GM11168 (cell line): ENCODE results near the gene WDR90.

ENCODE experiments used
- in situ Hi-C: fragments of 300-500 bp; cut with MboI; formaldehyde crosslinking; loops from one replicate; pipeline ENCODE4 v1.12.0; 2022; ENCODE audit warnings: low sequenced_read_pairs; ENCODE audit not compliant: unreplicated experiment

The WDR90 gene

DNA sequence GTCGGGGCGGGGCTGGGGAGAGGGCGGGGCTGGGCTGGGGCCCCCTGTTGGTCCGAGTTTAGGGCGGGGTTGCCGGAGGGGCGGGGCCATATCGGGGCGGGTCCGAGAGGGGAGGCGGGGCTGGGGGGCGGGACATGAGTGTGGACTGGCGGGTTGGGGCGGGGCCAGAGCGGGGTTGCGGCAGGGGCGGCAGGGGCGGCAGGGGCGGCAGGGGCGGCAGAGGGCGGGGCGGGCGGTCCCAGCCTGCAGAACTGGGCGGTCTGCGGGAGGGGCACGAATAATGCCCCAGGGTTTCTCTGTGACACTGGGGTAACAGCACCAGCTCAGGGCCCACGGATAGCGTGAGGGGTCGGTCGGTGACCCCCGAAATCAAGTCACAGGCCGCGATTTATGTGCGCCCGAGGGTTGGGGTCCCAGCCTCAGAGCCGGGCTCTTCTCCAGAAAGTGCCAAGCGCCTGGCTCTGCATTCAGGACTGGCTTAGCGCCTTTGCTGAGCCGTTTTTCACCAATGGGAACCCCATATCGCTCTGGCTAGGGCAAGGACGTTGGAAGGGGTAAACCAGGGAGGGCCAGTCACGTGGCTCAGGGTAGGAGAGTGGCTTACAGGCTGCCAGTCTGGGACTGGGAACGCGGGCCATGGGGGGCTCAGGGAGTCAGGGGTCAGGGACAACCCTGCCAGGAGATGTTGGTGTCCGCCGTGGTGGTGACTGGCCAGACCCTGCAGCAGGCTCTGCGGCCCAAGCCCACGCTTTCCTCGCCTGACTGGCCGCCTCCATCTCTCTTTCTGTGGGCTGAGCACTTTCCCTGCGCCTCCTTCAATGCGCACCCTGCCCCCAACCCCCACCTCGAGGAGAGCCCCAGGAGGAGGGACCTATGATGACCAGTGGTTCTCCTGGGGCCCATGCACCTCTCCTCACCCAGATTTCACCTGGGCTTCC lies 11.8 kb upstream of the WDR90 start:
- in situ Hi-C loops: no loop called here

DNA sequence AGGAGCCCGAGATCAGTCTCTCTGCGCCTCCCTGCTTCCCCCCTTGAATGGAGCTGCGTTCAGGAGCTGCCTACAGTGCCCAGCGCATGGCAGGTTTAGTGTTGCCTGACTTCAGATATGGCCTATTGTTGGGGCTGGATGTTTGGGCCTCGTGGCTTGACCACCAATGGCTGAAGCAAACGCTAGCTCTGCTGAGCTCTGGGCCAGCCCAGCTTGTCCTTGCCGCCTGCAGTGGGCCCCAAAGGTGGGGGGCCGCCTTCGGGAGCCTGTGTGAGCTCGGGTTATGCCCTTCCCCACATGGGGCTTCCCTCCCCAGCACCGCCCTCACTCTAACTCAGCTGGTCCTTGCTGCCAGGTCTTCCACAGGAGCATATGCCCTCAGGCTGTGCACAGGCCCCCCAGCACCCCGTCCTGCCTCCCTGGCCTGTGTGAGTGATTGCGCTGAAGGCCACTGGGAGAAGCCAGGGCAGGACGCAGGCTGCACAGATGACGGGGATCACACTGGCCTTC lies 11.1 kb upstream of the WDR90 start:
- in situ Hi-C loops: no loop called here

DNA sequence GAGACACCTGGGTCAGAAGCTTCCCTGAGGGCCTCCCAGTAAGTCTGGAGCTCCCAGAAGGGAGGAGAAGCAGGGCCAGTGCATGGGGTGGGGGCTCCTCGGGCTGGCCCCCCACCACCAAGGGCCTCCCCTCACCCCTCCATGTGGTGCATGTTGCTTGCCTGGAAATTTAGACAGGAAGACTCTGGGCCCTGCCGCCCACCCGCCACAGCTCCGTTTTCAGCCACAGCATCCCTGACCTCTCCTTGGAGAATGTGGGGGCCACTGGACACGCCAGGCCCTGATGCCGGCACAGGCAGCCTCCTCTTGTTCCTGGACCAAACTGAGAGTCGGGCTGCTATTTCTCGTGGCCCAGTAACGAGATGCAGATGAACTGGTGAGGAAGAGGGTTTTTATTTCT lies 10.3 kb upstream of the WDR90 start:
- in situ Hi-C loops: no loop called here

DNA sequence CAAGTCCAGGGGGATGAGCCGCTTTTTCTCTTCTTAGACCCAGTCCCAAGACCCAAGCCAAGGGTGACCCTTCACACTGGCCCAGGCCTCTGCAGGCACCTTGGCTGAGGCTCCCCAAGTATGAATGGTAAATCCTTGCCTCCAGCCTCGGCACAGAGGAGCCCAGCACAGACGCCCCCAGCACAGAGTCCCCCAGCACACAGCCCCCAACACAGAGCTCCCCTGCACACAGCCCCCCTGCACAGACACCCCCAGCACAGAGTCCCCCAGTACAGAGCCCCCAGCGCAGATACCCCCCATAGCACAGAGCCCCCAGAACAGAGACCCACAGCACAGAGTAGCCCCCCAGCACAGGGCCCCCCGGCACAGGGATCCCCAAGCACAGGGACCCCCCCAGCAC lies 8.6 kb upstream of the WDR90 start:
- in situ Hi-C loops: no loop called here

DNA sequence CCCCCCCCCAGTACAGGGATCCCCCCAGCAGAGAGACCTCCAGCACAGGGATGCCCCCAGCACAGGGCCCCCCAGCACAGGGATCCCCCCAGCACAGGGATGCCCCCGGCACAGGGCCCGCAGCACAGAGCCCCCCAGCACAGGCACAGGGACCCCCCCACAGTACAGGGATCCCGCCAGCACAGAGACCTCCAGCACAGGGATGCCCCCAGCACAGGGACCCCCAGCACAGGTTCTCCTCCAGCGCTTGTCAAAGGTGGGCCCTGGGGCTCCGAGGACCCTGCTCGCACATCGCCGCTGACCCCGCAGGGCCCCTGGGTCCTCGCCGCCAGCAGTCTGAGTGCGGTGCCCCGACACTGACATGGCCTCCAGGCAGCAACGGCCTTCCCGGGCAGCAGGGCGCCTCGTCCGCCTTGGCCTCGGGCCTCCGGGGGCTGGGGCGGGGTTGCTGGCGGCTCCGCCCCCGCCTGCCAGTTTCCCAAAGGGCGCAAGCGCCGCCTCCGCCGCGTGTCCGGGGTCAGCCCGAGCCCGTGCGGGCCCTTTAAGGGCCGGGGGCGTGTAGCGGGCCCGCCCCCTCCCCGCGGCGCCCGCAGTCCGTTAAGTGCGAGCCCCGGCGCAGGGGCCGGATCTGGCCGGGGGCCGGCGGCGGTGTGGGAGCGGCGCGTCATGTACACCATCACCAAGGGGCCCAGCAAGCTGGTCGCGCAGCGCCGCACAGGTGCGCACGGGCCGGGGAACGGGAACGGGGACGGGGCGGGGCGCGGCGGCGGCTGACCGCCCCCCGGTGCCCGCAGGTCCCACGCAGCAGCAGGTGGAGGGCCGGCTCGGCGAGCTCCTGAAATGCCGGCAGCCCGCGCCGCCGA lies 7.6 kb upstream of the WDR90 start, which contains the start of gene MCRIP2:
TSS of gene MCRIP2 (plus strand) at position 503 of the 863 bp plus-strand sequence. CDS start at position 667, 164 bp downstream.
- in situ Hi-C loops: no loop called here

DNA sequence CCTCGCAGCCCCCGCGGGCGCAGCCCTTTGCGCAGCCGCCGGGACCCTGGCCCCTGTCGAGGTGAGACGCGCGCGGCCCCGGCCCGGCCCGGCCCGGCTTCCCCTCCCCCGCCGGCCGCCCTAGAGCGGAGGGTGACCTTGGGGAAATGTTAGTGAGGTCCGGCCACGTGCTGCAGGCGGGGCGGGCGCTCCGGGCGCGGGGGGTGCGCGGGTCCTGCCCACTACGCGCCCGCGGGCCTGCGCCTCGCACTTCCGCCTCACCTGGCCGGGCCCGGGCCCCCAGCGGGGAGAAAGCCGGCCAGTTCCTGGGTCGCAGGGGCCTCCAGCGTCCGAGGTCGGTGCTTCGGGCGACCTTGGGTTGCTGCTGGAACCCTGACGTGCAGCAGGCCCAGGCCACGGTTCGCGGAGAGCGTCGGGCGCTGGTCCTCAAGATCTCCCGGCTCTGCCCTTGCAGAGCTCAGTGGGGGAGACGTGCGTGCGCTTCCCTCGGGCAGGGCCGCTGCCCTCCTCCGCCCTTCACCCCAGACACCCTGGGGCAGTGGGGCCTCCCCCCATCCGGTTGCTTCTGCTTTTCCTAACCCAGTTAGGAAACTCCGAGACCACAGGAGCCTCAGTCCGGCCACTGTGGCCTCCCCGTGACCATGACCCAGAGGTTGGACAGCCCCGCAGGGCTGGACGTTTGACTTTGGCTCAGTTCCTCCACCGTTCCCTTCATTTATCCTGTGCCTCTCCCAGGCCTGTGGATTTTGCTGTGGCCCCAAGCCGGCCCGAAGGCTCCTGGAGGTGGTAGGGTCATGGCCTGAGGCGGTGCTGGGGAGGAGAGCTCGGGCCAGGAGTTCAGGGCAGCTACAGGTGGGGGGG lies 6.7 kb upstream of the WDR90 start:
- in situ Hi-C loops: no loop called here

DNA sequence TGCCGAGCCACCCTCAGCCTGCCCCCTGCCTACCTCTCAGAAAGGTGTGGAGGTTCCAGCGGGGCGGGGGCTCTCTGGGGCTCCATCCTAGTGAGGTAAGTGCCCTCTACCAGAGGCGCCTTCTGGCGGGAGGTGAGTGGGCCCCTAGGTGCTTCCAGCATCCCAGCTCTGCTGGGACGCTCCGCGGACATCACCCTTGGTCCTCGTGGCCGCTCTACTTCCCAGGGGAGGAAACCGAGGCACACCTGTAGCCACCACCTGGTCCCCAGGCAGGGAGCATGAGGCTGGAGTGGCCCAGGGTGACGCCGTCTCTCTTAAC lies 6.2 kb upstream of the WDR90 start:
- in situ Hi-C loops: no loop called here

DNA sequence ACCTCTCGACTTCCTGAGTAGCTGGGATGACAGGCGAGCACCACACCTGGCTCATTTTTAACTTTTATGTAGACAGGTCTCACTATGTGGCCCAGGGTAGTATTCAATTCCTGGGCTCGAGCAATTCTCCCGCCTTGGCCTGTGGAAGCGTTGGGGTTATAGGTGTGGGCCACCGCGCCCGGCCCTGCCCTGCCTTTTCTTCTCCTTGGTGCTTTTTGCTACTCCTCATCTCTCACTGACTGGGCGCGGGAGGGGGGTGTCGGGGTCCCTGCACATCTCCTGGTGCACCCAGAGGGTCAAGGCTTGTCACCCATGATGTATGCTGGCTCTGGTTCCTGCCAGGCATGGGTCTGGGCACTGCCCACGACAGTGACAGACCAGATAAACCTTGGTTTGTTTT lies 4.6 kb upstream of the WDR90 start:
- in situ Hi-C loops: no loop called here

DNA sequence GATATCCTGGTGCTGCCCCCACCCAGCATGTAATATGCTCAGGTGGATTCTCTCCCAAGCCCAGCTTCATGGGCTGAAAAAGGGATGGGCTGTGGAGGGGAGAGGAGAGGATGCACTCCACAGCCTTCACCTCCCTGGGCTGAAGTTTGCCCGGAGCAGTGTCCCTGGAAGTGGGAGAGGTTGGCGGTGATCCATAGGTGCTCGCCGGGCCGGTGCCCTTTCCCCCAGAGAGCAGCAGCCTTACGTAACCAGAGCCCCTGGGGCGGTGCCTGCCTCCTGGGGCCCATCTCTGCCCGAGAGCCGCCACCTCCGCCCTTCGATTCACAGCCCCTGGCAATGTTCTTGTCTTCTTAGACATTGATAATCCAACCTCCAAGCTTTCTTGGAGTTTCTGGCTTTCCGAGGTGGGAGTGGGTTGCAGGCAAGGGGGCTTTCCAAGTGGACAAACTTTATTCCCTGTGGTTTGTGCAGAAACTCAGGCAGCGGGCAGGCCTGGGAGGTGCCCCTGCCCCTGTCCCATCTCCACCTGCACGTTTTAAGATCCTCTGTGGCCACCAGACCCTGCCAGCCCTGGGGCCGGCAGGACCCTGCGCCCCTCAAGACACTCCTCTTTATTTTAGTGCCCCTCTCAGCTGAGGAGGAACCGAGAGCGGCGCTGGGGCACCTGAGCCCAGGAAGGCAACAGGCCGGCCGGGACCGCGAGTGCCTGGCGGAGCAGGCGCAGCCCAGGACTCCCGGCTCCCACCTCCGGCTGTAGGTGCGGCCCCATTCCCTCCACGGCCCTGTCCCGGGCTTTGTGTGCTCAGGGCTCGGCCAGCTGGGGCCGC lies 3.1 kb upstream of the WDR90 start:
- in situ Hi-C loops: no loop called here

DNA sequence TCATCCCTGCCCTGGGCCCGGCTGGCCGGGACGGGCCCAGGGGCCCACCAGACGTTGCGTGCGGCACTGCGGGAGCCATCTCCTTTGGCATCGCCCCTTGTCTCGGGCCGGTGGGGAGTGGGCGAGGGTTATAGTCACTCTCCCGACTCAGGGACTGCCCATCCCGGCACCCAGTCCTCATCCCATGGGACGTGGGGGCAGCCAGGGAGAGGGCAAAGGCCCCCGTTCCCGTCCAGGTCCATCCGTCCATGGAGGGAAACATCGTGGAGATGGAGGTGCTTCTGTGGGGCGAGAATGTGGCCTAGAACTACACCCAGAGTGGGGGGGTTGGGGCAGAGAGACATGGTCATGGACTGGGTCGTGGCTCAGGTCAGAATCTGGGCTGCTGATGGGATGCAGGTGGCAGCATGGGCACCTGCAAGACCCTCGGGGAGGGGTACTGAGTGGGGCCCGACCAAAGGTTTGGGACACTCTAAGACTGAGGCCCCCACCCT lies 2.4 kb upstream of the WDR90 start:
- in situ Hi-C loops: no loop called here

DNA sequence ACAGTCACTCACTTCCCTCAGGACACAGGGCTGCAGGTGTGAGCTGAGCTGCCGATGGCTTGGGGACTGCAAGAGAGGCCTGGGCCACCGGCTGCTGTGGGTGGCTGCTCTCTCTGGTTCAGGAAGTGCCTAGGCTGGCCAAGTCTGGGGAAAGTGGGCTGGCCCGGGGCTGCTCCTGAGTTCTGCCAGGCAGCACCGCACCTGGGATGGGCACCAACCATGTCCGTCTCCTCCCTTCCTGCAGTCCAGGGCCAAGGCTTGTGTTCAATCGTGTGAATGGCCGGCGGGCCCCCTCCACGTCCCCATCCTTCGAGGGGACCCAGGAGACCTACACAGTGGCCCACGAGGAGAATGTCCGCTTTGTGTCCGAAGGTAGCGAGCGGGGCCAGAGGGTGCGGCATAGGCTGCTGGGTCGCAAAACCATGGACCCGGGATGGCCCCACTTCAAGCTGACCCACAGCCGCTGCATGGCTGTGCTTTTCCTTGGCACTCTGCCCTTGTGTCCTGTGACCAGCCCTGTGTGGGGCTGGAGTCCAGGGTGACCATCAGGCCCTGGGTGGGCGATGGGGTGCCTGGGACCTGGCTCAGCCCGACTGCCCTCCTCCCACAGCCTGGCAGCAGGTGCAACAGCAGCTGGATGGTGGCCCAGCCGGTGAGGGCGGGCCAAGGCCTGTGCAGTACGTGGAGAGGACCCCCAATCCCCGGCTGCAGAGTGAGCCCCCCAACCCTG lies 1.8 kb upstream of the WDR90 start:
- in situ Hi-C loops: no loop called here

DNA sequence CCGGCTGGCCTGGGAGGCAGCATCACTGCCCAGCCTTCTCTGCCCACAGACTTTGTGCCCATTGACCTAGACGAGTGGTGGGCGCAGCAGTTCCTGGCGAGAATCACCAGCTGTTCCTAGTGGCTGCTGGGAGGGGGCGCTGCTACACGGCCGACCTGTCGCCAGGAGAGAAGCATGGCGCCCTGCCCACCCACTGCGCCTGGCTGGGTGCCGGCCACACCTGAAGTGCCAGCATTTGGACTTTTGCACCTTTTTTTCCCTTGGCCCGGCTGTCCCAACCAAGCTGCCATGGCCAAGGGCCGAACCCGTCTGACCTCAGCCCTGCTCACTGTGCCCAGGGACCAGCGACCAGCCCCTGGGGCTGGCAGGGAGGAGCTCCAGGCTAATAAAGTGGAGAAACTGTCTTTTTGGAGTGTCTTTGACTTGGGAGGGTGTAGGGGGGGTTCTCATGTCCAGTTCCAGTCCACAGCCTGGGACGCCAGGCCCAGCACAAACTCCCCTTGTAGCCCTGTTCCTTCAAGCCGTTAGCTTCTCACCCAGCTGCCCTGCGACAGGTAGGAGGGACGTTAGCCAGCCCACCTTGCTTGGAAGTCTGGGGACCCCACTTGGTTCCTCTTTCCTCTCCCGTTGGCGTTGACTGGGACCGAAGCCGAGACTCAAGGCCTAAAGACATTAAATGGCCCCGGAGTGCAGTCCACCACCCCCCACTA lies 939 bp upstream of the WDR90 start:
- in situ Hi-C loops: no loop called here

DNA sequence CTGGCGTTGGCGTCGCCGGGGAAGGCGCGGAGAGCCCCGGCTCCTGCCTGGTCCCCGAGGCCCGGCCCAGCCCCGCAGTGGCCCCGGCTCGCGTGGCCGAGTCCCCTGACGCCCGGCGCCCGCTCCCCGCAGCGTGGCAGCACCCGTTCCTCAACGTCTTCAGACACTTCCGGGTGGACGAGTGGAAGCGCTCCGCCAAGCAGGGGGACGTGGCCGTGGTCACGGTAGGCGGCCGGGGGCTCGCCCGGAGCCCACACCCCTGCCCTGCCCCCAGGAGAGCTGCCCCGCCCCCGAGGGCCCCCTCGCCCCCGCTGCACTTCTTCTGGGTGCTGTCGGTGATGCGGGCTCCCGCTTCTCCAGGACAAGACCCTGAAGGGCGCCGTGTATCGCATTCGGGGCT lies 466 bp downstream of the WDR90 start:
- in situ Hi-C loops: no loop called here

DNA sequence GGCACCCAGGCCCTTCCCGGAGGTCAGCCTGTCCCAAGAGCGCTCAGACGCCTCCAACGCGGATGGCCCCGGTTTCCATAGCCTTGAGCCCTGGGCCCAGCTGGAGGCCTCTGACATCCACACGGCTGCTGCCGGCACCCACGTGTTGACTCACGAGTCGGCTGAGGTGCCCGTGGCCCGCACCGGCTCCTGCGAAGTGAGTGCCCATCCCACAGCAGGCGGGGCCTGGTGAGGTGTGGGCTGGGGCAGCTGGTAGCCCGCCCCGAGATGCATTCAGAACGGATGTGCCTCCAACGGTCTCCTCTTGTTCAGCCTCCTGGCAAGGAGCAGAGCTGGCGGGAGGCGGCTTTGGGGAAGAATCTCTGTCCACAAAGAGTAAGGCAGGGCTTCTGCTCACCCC lies 2.7 kb downstream of the WDR90 start:
- in situ Hi-C loops: no loop called here

DNA sequence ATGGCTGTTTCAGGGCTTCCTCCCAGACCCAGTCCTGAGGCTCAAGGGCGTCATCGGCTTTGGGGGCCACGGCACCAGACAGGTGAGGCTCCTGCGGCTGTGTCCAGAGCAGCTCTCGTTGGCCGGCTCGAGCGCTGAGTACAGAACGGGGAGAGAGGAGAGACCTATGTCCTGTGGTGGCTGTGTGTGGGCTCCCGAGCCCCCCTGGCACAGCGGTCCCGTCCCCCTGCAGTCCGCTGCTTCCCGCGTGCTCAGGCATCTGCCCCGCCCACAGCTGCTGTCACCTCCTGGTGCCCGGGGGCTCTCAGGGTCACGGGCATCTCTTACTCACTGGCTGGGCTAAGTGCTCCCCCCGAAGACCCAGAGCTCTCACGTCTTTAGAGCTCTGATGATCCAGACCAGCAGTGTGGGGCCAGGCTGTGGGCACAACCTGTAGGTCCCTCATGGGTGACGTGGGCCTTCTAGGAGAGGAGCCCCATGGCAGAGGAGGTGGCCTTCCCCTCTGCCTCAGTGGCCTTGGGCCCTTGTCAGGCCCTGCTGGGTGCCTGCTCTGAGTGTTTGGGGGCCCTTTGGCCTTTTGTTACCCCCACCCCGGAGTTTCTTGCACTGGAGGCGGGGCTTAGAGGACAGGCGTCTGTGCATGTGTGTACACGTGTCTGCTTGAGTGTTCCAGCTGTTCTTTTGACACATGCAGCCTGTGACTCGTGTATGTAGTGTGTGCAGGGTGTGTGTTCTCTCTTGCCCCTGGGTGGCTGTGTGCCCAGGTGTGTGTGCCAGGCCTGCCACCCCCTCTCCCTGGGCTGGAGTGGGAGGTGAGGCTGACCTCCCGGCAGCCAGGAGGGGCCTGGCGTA lies 3.5 kb downstream of the WDR90 start:
- in situ Hi-C loops: no loop called here

DNA sequence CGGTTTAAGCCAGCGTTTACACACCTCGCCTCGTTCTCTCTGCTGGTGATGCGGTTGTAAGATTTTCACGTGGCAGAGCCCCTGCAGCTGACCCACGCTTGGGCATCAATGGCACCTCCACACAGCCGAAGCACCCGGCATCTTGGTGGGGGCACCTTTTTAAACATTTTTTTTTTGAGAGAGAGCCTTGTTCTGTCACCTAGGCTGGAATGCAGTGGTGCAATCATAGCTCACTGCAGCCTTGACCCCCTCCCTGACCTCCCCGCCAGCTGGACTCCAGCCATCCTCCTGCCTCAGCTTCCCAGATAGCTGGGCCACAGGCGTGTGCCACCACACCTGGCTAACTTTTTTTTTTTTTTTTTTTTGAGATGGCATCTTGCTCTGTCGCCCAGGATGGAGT lies 4.9 kb downstream of the WDR90 start:
- in situ Hi-C loops: no loop called here

DNA sequence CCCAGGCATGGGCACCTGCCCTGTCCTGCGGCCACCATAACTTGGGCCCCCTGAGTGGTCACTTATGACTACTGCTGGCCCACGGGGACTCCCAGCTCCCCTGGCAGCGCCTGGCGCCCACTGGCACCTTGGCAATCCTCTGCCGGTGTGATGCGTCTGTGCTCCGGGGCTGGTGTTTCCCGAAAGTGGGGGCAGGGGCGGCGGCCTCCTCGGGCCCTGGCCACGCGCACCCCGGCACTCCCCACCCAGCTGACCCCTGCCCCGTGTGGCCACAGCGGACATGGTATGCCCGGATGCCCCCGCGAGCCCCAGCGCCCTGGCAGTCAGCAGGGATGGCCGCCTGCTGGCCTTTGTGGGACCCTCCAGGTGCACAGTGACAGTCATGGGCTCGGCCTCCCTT lies 8.3 kb downstream of the WDR90 start:
- in situ Hi-C loops: no loop called here
